ENCODE measurements around the gene GREM2. TPM values are rescaled to one million over a fixed set of nuclear protein-coding genes. Genes with fewer than 3 reads are reported as not detected.

Gene GREM2
- total RNA-seq, 2 donors from 2014 or later = 7.8 to 10.9 TPM

GRCh38 chr1:240618946-240619345, 7.0 kb upstream of the GREM2 start:
- Histone ChIP-seq H3K4me3 (ENCODE audit: low read length) (no peak overlapping the region), H3K27ac (ENCODE audit: low read depth, low read length) (no peak overlapping the region), H3K4me1 (ENCODE audit: control insufficient read depth, insufficient read depth, low read length) (no peaks in the 10 kb centered on the region), H3K36me3 (ENCODE audit: control insufficient read depth, insufficient read depth, low read length) (no peaks in the 10 kb centered on the region), H3K9me3 (ENCODE audit: control insufficient read depth, low read length) (no peaks in the 10 kb centered on the region), H3K9ac (ENCODE audit: extremely low read depth, low read length, poor library complexity, severe bottlenecking) (no peak overlapping the region), H3K27me3 (ENCODE audit: control insufficient read depth, insufficient read depth, low read length, poor library complexity, severe bottlenecking) (no peaks in the 10 kb centered on the region)
- no peak for TF ChIP-seq CTCF (conservative IDR thresholded peaks at IDR 0.05)
- DNase-seq = no peak
- peaks cover 3% of the 10 kb centered on the region for H3K4me1 Mint-ChIP-seq
- no peaks in the 10 kb centered on the region for H3K27me3 Mint-ChIP-seq (ENCODE audit: insufficient read depth)
- H3K4me3 Mint-ChIP-seq = no peak overlapping the region
- H3K9me3 Mint-ChIP-seq = no peaks in the 10 kb centered on the region
- 93 to 98% methylated on average over 3 to 4 of the region's 4 CpGs for WGBS, 2 experiments (ENCODE audit: insufficient coverage in 1 of 2, insufficient read length in 1 of 2)
- no peak overlapping the region for H3K27ac Mint-ChIP-seq
- no peaks in the 10 kb centered on the region for H3K36me3 Mint-ChIP-seq (ENCODE audit: low read depth)

- peaks cover 21% of the 10 kb centered on the region for H3K4me1 Mint-ChIP-seq
Observed at GRCh38 chr1:240616018-240616417, 4.1 kb upstream of the GREM2 start.

GRCh38 chr1:240613356-240614142, 1.6 kb upstream of the GREM2 start:
- H3K27me3 ChIP-seq (ENCODE audit: control insufficient read depth, insufficient read depth, low read length, poor library complexity, severe bottlenecking) = no peaks in the 10 kb centered on the region
- Mint-ChIP-seq H3K4me1 (peaks cover 42% of the 10 kb centered on the region), H3K4me3 (no peak overlapping the region), H3K9me3 (no peaks in the 10 kb centered on the region), H3K27ac (no peak overlapping the region), H3K36me3 (ENCODE audit: low read depth) (no peaks in the 10 kb centered on the region), H3K27me3 (ENCODE audit: insufficient read depth) (no peaks in the 10 kb centered on the region)
- H3K4me3 ChIP-seq (ENCODE audit: low read length) = no peak overlapping the region
- no peak for TF ChIP-seq CTCF (conservative IDR thresholded peaks at IDR 0.05)
- H3K27ac ChIP-seq (ENCODE audit: low read depth, low read length) = no peak overlapping the region
- 64 to 71% methylated on average over 3 to 5 of the region's 5 CpGs for WGBS, 2 experiments (ENCODE audit: insufficient coverage in 1 of 2, insufficient read length in 1 of 2)
- H3K36me3 ChIP-seq (ENCODE audit: control insufficient read depth, insufficient read depth, low read length) = no peaks in the 10 kb centered on the region
- H3K9me3 ChIP-seq (ENCODE audit: control insufficient read depth, low read length) = no peaks in the 10 kb centered on the region
- peaks cover 14% of the 10 kb centered on the region for H3K4me1 ChIP-seq (ENCODE audit: control insufficient read depth, insufficient read depth, low read length)
- H3K9ac ChIP-seq (ENCODE audit: extremely low read depth, low read length, poor library complexity, severe bottlenecking) = no peak overlapping the region
- DNase-seq = no peak

More at GRCh38 chr1:240616018-240616417, 4.1 kb upstream of the GREM2 start:
- H3K9me3 ChIP-seq (ENCODE audit: control insufficient read depth, low read length) = no peaks in the 10 kb centered on the region
- no peak overlapping the region for H3K4me3 ChIP-seq (ENCODE audit: low read length)
- Mint-ChIP-seq H3K27me3 (ENCODE audit: insufficient read depth) (no peaks in the 10 kb centered on the region), H3K36me3 (ENCODE audit: low read depth) (no peaks in the 10 kb centered on the region), H3K9me3 (no peaks in the 10 kb centered on the region), H3K4me3 (no peak overlapping the region), H3K27ac (no peak overlapping the region)
- WGBS, 2 experiments (ENCODE audit: insufficient coverage in 1 of 2, insufficient read length in 1 of 2) = 100% methylated on average over 2 to 4 of the region's 4 CpGs
- H3K27me3 ChIP-seq (ENCODE audit: control insufficient read depth, insufficient read depth, low read length, poor library complexity, severe bottlenecking) = no peaks in the 10 kb centered on the region
- H3K27ac ChIP-seq (ENCODE audit: low read depth, low read length) = no peak overlapping the region
- no peaks in the 10 kb centered on the region for H3K36me3 ChIP-seq (ENCODE audit: control insufficient read depth, insufficient read depth, low read length)
- peaks cover 8% of the 10 kb centered on the region for H3K4me1 ChIP-seq (ENCODE audit: control insufficient read depth, insufficient read depth, low read length)
- no peak for DNase-seq
- no peak for TF ChIP-seq CTCF (conservative IDR thresholded peaks at IDR 0.05)
- no peak overlapping the region for H3K9ac ChIP-seq (ENCODE audit: extremely low read depth, low read length, poor library complexity, severe bottlenecking)
